GM13976 (cell line): ENCODE measurements around the gene KIF9.
"Not testable (repeated sequence)": the region's sequence is repeated elsewhere in the genome, so short reads cannot be mapped to it uniquely, and the experiment has no call there.

ENCODE experiments used
- DNase-seq: peaks from one replicate; pipeline ENCODE4 v3.0.0; 2012; ENCODE audit warnings: low spot score
- CTCF ChIP-seq: IDR thresholded peaks from 2 replicates; pipeline ENCODE4 v1.5.1; 2012; ENCODE audit warnings: borderline replicate concordance, mild to moderate bottlenecking; ENCODE audit not compliant: insufficient read depth; ENCODE audit errors: extremely low read depth, missing control alignments, control extremely low read depth
- in situ Hi-C: fragments of 300-500 bp; cut with MboI; formaldehyde crosslinking; loops from one replicate; pipeline ENCODE4 v1.12.0; 2022; ENCODE audit warnings: low sequenced_read_pairs, mixed read lengths, inconsistent platforms; ENCODE audit not compliant: unreplicated experiment

KIF9 gene

GRCh38 chr3:47251689-47252088 is 30.9 kb downstream of the KIF9 start:
- no peak for TF ChIP-seq CTCF
- DNase-seq, result no peak
- in situ Hi-C loops, result no loop called here

- DNase-seq, in situ Hi-C loops: not testable (repeated sequence)
These were observed 31.5 kb downstream of the KIF9 start for GRCh38 chr3:47251085-47251484.

GRCh38 chr3:47250309-47251060 is 32.1 kb downstream of the KIF9 start:
- in situ Hi-C loops, result no loop called here
- DNase-seq, result peak; percentile 68
- peak; percentile 43 for TF ChIP-seq CTCF

GRCh38 chr3:47247131-47248064 is 35.2 kb downstream of the KIF9 start:
- in situ Hi-C loops, result no loop called here

GRCh38 chr3:47245271-47245670 is 37.3 kb downstream of the KIF9 start:
- no peak for DNase-seq
- in situ Hi-C loops, result no loop called here
- TF ChIP-seq CTCF, result no peak

More at GRCh38 chr3:47247131-47248064, 35.2 kb downstream of the KIF9 start:
- no peak for TF ChIP-seq CTCF
- no peak for DNase-seq

GRCh38 chr3:47244531-47245100 is 38.0 kb downstream of the KIF9 start:
- in situ Hi-C loops, result no loop called here
- no peak for DNase-seq
- no peak for TF ChIP-seq CTCF
